Hypothalamus (tissue), 51 donors: ENCODE results near the gene TAS2R60.
A peak's percentile ranks its signal among the peaks of the same experiment; 100 is the strongest.
"Not testable (repeated sequence)": the region's sequence is repeated elsewhere in the genome, so short reads cannot be mapped to it uniquely, and the experiment has no call there.

ENCODE experiments used
- DNase-seq, 51 donors: peaks; one replicate each; lab custom pipeline; 2025; lab: John Stamatoyannopoulos, UW

TAS2R60 gene

GRCh38 chr7:143410521-143411004, 32.7 kb upstream of the TAS2R60 start:
- DNase-seq: no peak

- no peak for DNase-seq
Measured at GRCh38 chr7:143411976-143412708, 31.1 kb upstream of the TAS2R60 start.

- DNase-seq: no peak
Measured at GRCh38 chr7:143413123-143413522, 30.1 kb upstream of the TAS2R60 start.

- not testable (repeated sequence) for DNase-seq
Measured at GRCh38 chr7:143415209-143415608, 28.0 kb upstream of the TAS2R60 start.

- peak in 1 of 51 donors; percentile 6 for DNase-seq
Measured at GRCh38 chr7:143415742-143416397, 27.4 kb upstream of the TAS2R60 start.

GRCh38 chr7:143416565-143417149, 26.6 kb upstream of the TAS2R60 start:
- DNase-seq: peak in 3 of 51 donors; percentile 5 to 35 (median 10)

GRCh38 chr7:143417734-143418383, 25.4 kb upstream of the TAS2R60 start:
- DNase-seq: no peak

GRCh38 chr7:143418681-143419458, 24.4 kb upstream of the TAS2R60 start:
- DNase-seq: no peak

- DNase-seq: no peak
Measured at GRCh38 chr7:143419880-143420279, 23.4 kb upstream of the TAS2R60 start.

- not testable (repeated sequence) for DNase-seq
Measured at GRCh38 chr7:143420624-143421023, 22.6 kb upstream of the TAS2R60 start.

GRCh38 chr7:143422033-143422432, 21.2 kb upstream of the TAS2R60 start:
- no peak for DNase-seq

- not testable (repeated sequence) for DNase-seq
Measured at GRCh38 chr7:143424476-143424875, 18.8 kb upstream of the TAS2R60 start.

- no peak for DNase-seq
Measured at GRCh38 chr7:143426479-143427142, 16.6 kb upstream of the TAS2R60 start.

GRCh38 chr7:143429770-143430698, 13.2 kb upstream of the TAS2R60 start:
- no peak for DNase-seq

- DNase-seq: no peak
Measured at GRCh38 chr7:143431109-143431508, 12.1 kb upstream of the TAS2R60 start.

- no peak for DNase-seq
Measured at GRCh38 chr7:143433759-143434158, 9.5 kb upstream of the TAS2R60 start.

GRCh38 chr7:143434660-143435059, 8.6 kb upstream of the TAS2R60 start:
- DNase-seq: no peak

- DNase-seq: no peak
Measured at GRCh38 chr7:143435266-143435665, 8.0 kb upstream of the TAS2R60 start.
